ENCODE measurements around the gene MTMR4. TPM values are rescaled to one million over a fixed set of nuclear protein-coding genes. Genes with fewer than 3 reads are reported as not detected.

The MTMR4 gene
- total RNA-seq (2013): 20.8 TPM
- 10 to 100 TPM in 1 of 3 donors, 1 to 10 TPM in 2; 7.2 to 20.7 (median 8.4) TPM for polyA plus RNA-seq
- polyA minus RNA-seq: 15.9 and 27.4 TPM in 2 replicates
- total RNA-seq: 6.2 to 46.8 (median 31.8) reads per million in 11 experiments

- Mint-ChIP-seq H3K9me3 (no peaks in the 10 kb centered on the region), H3K27me3 (ENCODE audit: low read depth in 3 of 3) (peaks cover 0 to 4% (median 2%) of the 10 kb centered on the region in 3 donors), H3K36me3 (peaks cover 44 to 47% of the 10 kb centered on the region in 2 donors), H3K4me1 (peaks cover 42% of the 10 kb centered on the region), H3K4me3 (peak within 1 kb of the TSS; percentile 85 to 92), H3K27ac (peak within 1 kb of the TSS in 6 of 7 donors; percentile 41 to 81 (median 56))
- TF ChIP-seq CTCF (IDR thresholded peaks at IDR 0.05): no peak
- Histone ChIP-seq H3K4me1 (ENCODE audit: control insufficient read depth in 1 of 2, insufficient read depth in 2 of 2, low read length in 2 of 2) (peaks cover 33 to 47% of the 10 kb centered on the region in 2 donors), H4K20me1 (ENCODE audit: insufficient read depth, low read length) (peaks cover 17% of the 10 kb centered on the region), H3K9ac (ENCODE audit: insufficient read depth, low read length, poor library complexity, severe bottlenecking) (peak within 1 kb of the TSS; percentile 62), H3K9me3 (replicated peaks in 1 of 2; ENCODE audit: control insufficient read depth in 1 of 2, insufficient read depth in 1 of 2, low read length in 2 of 2) (no peaks in the 10 kb centered on the region), H3K27me3 (ENCODE audit: control insufficient read depth in 2 of 2, insufficient read depth in 2 of 2, low read length in 2 of 2) (no peaks in the 10 kb centered on the region), H3K4me2 (replicated peaks; ENCODE audit: extremely low read depth, low read length, poor library complexity, severe bottlenecking) (peak within 1 kb of the TSS; percentile 93), H3K27ac (ENCODE audit: low read depth in 1 of 2, low read length in 2 of 2) (peak within 1 kb of the TSS in 1 of 2 donors; percentile 17), H3K4me3 (replicated peaks in 1 of 3; ENCODE audit: low read depth in 2 of 3, low read length in 3 of 3) (peak within 1 kb of the TSS; percentile 26 to 78 (median 47)), H3K79me2 (ENCODE audit: insufficient read depth, low read length) (peaks cover 31% of the 10 kb centered on the region), H3K36me3 (replicated peaks in 1 of 2; ENCODE audit: control insufficient read depth in 1 of 2, insufficient read depth in 2 of 2, low read length in 2 of 2) (peaks cover 35 to 44% of the 10 kb centered on the region in 2 donors), H2AFZ (ENCODE audit: insufficient read depth, low read depth, low read length, poor library complexity, severe bottlenecking) (peak within 1 kb of the TSS; percentile 71)
- WGBS (ENCODE audit: insufficient coverage): under 1% methylated on average over 51 of the region's 64 CpGs
- peak; percentile 58 to 63 (median 59) for DNase-seq
- intact Hi-C loops (cut with micrococcal nuclease): loop anchor here in 1 of 2 donors (10.0 kb wide), 1 partner anchor 179 kb away; no protein-coding TSS in a partner anchor
These were observed at the start of gene MTMR4 for GRCh38 chr17:58513965-58514769. MTMR4 (minus strand) TSS chr17:58514638; CDS start chr17:58514407, 231 bp downstream.

GRCh38 chr17:58560511-58560910 is 46.1 kb upstream of the MTMR4 start:
- no peaks in the 10 kb centered on the region for H4K20me1 ChIP-seq (ENCODE audit: insufficient read depth, low read length)
- peaks cover 29 to 38% of the 10 kb centered on the region in 2 donors for H3K4me1 ChIP-seq (ENCODE audit: control insufficient read depth in 1 of 2, insufficient read depth in 2 of 2, low read length in 2 of 2)
- Mint-ChIP-seq H3K4me1 (peaks cover 34% of the 10 kb centered on the region), H3K27me3 (ENCODE audit: low read depth in 3 of 3) (peaks cover 0 to 5% (median 4%) of the 10 kb centered on the region in 3 donors), H3K4me3 (no peak overlapping the region), H3K9me3 (no peaks in the 10 kb centered on the region), H3K27ac (no peak overlapping the region), H3K36me3 (no peaks in the 10 kb centered on the region)
- no peaks in the 10 kb centered on the region for H3K27me3 ChIP-seq (ENCODE audit: control insufficient read depth in 2 of 2, insufficient read depth in 2 of 2, low read length in 2 of 2)
- no peak overlapping the region for H3K4me2 ChIP-seq (replicated peaks; ENCODE audit: extremely low read depth, low read length, poor library complexity, severe bottlenecking)
- intact Hi-C loops (cut with micrococcal nuclease): no loop called here
- H3K9ac ChIP-seq (ENCODE audit: insufficient read depth, low read length, poor library complexity, severe bottlenecking): no peak overlapping the region
- no peaks in the 10 kb centered on the region for H3K9me3 ChIP-seq (replicated peaks in 1 of 2; ENCODE audit: control insufficient read depth in 1 of 2, insufficient read depth in 1 of 2, low read length in 2 of 2)
- no peak overlapping the region for H3K4me3 ChIP-seq (replicated peaks in 1 of 3; ENCODE audit: low read depth in 2 of 3, low read length in 3 of 3)
- H3K79me2 ChIP-seq (ENCODE audit: insufficient read depth, low read length): no peaks in the 10 kb centered on the region
- H3K27ac ChIP-seq (ENCODE audit: low read depth in 1 of 2, low read length in 2 of 2): no peak overlapping the region
- H3K36me3 ChIP-seq (replicated peaks in 1 of 2; ENCODE audit: control insufficient read depth in 1 of 2, insufficient read depth in 2 of 2, low read length in 2 of 2): no peaks in the 10 kb centered on the region
- no peak for DNase-seq
- H2AFZ ChIP-seq (ENCODE audit: insufficient read depth, low read depth, low read length, poor library complexity, severe bottlenecking): no peak overlapping the region
- WGBS (ENCODE audit: insufficient coverage): 100% methylated on average over 1 of the region's 1 CpG
- no peak for TF ChIP-seq CTCF (IDR thresholded peaks at IDR 0.05)

Measured in CD14-positive monocyte (primary cell).